Measurements from ENCODE around the gene RAG1.

DNA sequence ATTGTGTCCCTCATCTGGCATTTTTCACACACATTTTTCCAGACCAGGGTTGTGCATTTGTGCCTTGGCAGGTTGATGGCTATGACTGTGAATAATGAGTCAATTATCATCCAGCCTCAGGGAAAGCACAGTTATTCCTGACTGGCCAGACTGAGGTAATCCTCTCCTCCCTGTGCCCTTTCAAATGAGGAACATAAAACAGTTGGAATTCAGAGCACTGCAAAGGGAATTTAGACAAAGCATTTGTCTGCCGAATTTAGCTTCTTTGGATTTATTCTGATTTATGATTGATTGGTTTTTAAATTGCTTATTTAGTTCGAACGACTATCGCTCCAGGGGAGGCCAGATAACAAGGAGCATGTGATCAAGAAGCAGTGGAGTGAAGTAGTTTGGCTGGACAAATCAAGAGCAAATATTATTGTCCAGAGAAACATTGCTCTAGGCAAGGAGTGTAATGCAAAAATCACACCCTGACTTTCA is 61.0 kb downstream of the RAG1 start:
- TF ChIP-seq, protein P1, sequence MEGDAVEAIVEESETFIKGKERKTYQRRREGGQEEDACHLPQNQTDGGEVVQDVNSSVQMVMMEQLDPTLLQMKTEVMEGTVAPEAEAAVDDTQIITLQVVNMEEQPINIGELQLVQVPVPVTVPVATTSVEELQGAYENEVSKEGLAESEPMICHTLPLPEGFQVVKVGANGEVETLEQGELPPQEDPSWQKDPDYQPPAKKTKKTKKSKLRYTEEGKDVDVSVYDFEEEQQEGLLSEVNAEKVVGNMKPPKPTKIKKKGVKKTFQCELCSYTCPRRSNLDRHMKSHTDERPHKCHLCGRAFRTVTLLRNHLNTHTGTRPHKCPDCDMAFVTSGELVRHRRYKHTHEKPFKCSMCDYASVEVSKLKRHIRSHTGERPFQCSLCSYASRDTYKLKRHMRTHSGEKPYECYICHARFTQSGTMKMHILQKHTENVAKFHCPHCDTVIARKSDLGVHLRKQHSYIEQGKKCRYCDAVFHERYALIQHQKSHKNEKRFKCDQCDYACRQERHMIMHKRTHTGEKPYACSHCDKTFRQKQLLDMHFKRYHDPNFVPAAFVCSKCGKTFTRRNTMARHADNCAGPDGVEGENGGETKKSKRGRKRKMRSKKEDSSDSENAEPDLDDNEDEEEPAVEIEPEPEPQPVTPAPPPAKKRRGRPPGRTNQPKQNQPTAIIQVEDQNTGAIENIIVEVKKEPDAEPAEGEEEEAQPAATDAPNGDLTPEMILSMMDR (IDR thresholded peaks at IDR 0.05; ENCODE audit: low read depth, low read length), result no peak
- TF ChIP-seq EZH2phosphoT487 (IDR thresholded peaks at IDR 0.05; ENCODE audit: low read depth), result no peak

Measured in OCI-LY3 (cell line).